NK-92 (cell line): ENCODE measurements around the gene ATAD2B.

ENCODE experiments used
- DNase-seq: peaks from one replicate; lab custom pipeline; 2025; ENCODE audit not compliant: unreplicated experiment; lab: John Stamatoyannopoulos, UW

The ATAD2B gene

GRCh38 chr2:23838581-23838980, 88.3 kb downstream of the ATAD2B start:
- DNase-seq, result no peak

- no peak for DNase-seq
Measured at GRCh38 chr2:23837871-23838270, 89.1 kb downstream of the ATAD2B start.

- no peak for DNase-seq
Measured at GRCh38 chr2:23836971-23837565, 89.9 kb downstream of the ATAD2B start.

DNA sequence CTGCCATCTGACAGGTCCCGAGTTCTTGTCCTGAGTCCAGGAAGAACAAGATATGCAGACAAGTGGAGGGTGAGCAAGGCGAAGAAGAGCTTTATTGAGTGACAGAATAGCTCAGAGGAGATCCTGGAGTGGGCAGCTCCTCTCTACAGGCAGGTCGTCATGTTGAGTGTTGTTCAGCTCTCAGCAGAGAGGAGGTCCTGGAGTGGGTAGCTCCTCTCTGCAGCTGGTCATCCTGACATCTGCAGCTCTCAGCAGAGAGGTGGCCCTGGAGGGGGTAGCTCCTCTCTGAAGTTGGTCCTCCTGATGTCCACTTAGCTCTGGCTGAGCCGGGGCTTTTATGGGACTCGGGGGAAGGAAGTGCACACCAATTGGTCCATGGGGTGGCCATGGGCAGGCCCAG, 90.4 kb downstream of the ATAD2B start:
- DNase-seq, result no peak

DNA sequence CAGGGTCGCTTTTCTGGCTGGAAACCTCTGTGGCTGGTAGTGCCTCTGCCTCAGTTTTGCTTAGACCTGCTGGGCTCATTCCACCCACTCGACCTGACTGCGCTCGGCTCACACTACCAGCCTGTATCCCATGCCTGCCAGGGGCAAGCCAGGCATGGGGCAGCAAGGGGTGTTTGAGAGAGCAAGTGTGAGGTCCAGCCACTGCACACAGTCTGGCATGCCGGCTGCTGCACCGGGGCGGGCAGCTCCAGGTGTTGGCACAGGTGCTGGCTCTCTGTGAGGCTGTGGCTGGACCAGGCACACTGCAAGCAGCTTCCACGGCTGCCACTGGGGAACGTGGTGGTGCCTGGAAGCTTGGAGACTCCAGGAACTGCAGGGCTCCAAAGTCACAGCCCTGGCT, 90.9 kb downstream of the ATAD2B start:
- no peak for DNase-seq

DNA sequence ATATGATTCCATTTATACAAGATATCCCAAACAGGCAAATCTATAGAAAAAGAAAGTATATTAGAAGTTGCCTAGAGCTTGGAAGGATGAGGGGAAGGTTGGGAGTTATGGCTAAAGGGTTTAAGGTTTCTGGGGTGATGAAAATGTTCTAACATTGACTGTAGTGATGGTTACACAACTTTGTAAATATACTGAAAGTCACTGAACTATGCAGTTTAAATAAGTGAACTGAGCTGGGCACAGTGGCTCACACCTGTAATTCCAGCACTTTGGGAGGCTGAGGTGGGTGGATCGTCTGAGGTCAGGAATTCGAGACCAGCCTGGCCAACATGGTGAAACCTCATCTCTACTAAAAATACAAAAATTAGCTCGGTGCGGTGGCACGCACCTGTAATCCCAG, 91.5 kb downstream of the ATAD2B start:
- no peak for DNase-seq

GRCh38 chr2:23828986-23829385, 97.9 kb downstream of the ATAD2B start:
- no peak for DNase-seq

- no peak for DNase-seq
Measured at GRCh38 chr2:23828256-23828980, 98.5 kb downstream of the ATAD2B start.

DNA sequence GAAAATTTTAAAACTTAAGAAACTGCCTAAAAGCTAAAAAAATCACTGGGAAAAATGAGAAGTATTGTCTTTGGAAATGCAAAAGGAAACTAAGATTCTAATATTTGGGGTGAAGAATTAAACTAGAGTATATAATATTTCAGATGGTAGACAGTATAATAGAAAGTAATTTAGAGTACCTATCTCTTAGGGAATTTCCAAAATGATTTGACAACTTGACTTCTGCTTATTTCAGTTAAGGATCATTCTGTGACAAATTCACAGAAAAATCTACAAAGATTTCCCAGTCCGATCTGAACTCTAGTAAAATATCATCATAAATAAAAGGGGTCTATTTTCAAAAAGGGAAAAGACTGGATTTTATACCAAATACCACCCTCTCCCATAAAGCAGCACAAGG, 99.6 kb downstream of the ATAD2B start:
- DNase-seq, result no peak

DNA sequence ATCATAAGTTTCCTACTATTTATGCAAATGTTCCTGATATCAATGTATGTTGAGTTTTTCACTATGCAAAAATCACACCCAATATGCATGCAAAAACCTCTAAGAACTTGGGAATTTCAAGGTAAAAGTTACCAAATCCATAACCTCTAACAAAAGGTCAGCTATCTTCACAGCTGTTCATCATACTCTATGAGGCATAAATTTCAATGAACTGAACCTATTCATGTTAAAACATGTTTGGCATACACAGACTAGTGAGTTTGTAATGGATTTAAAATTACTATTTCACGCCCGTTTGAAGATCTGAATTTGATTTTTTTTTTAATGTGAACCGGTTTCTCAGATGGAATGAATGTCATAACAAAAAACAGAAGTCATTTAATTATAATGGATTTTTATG, 100.2 kb downstream of the ATAD2B start:
- no peak for DNase-seq

GRCh38 chr2:23826040-23826439, 100.9 kb downstream of the ATAD2B start:
- DNase-seq, result no peak

- no peak for DNase-seq
Measured at GRCh38 chr2:23824777-23825212, 102.1 kb downstream of the ATAD2B start.

DNA sequence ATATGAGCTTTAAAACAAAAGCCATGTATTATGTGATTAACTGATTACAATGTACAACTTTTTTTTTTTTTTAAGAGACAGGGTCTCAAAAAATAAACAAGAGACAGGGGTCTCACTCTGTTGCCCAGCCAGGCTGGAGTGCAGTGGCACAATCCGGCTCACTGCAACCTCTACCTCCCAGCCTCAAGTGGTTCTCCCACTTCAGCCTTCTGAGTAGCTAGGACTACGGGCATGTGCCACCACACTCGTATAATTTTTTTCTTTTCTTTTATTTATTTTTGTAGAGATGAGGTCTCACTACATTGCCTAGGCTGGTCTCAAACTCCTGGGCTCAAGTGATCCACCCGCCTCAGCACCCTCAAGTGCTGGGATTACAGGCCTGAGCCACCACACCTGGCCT, 103.1 kb downstream of the ATAD2B start:
- no peak for DNase-seq

GRCh38 chr2:23814963-23815362, 112.0 kb downstream of the ATAD2B start:
- no peak for DNase-seq

- DNase-seq, result no peak
Measured at GRCh38 chr2:23813438-23813837, 113.5 kb downstream of the ATAD2B start.

- DNase-seq, result no peak
Measured at GRCh38 chr2:23809150-23809549, 117.8 kb downstream of the ATAD2B start.

DNA sequence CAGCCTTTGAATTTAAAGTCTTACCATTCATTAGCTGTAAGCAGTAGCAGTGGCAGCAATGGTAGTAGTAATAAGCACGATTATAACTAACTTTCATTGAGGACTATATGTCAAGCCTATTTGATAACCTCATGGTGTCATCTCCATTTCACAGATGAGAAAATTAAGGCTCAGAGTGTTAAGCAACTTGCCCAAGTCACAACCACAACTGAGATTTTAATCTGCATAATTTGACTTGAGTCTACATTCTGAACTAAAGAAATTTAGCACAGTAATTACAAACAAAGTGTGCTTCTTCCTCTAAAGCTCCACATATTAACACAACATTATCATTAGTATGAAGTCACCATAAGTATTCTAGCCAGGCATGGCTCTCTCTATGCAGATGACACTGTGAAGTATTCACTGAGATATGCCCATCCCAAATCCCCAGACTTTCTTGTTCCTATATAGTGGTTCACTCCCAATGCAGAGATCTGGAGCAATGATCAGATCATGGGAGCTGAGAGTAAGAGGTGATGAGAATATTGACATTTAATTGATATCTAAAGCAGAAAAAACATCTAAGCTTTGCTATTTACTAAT, 120.2 kb downstream of the ATAD2B start:
- no peak for DNase-seq

DNA sequence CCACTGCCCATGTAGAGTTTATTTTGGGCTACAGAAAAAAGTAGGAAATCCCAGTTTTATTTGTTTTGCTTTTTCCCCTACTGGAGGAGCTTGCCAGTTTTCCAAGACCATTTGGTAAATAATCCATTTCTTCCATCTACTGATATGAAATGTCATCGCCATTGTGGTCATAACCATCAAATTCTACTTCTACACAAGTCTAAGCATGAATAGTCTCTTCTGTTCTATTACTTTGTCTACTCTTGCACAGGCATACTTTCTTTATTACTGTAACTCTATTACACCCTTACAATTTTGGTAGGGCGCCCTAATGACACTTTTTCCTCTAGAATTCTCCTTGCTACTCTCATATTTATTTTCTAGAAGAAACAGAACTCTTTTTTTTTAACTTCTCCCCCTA, 120.7 kb downstream of the ATAD2B start:
- no peak for DNase-seq

DNA sequence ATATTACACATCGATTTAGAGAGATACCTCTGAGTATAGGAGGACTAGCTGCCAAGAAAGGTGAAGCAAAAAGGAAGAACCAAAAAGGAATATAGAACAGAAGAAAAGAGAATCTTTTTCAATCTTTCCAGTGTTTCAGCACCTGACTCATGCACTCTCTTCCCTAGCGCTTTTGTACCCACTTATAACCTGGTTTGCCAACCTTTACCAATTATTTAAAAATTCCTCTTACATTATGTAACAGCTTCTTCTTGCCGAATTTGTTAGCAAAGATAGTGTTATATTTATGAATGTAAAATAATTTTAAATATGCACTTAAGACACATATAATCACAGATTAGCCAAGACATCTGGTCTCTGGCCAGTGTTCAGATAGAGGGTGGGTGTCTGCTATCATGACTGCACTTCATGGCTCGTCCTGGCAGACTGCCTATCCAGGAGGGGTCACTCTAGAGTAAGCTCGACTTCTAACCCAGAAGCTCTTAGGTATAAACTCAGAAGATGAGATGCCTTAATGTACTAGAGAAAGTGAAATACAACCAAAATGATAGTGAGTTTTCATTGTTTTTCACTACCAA, 122.9 kb downstream of the ATAD2B start:
- DNase-seq, result no peak

DNA sequence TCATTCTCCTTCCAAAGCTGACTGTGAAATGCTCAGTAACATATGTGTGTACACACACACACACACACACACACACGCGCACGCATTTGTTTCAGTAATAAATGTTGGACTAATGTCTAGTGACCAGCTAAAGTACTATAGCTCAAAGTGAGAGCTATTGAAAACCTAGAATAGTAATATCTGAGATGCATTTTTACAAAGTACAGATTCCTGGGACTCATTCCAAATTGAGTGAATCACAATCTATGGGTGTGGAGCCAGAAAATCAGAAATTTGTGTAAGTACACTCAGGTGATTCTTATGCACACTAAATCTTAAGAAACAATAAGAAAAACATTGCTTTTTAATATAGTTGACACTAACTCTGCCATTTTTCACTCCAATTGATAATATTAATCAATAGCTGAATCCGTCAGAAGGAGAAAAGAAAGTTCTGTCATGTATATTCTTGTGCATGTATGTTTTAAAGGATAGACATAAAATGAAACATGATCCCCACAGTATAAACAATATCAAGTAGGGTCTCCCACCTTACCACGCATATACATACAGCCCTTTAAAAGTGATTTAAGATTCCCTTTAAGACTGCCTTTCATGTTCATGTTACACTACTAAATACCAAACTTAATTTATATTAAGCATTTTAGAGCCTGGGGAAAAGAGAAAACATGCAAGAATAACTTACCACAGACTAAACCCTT, 123.5 kb downstream of the ATAD2B start:
- no peak for DNase-seq

- DNase-seq, result no peak
Measured at GRCh38 chr2:23801396-23801795, 125.5 kb downstream of the ATAD2B start.

DNA sequence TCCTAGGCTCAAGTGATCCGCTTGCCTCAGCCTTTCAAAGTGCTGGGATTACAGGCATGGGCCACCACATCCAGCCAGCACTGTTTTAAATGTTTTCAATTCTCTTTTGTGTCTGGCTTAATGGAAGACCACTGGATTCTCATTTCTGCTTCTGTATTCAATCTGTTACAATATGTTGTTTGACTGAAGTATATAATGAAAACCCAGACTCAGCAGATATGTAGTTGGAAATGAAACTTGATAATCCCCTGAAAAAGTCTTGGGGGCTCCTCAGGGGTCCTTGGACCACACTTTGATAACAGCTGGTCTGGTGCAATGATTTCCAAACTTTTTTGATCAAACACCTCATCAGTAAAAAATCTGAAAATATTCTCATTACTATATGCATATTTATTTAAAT, 132.7 kb downstream of the ATAD2B start:
- DNase-seq, result no peak
